ENCODE measurements around the gene ACTN4. TPM values are rescaled to one million over a fixed set of nuclear protein-coding genes. Genes with fewer than 3 reads are reported as not detected.
"Not testable (repeated sequence)": the region's sequence is repeated elsewhere in the genome, so short reads cannot be mapped to it uniquely, and the experiment has no call there.

Gene ACTN4
- total RNA-seq, 5 donors from 2014 or later (not counting 1 experiment from before 2014, with no cell fraction given) = 100.0 to 201 (median 175) TPM

DNA sequence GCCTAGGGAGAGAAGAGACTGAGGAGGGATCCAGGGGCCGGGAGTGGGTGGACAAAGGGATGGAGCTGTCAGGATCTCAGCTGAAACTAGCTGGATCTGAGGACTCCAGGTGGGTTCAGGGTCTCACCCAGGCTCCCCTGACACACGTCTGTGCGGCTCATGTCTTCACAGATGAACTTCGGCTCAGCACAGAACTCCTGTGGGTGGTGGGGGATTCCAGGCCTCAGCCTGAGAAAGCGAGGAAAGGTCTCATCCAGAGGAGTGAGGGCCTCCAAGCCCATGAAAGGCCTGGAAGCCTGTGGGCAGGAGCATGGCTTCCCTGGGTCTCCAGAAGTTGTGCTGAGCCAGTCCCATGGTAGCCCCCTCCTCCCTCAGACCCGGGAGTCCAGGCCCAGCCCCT, 95.5 kb downstream of the ACTN4 start:
- Histone ChIP-seq H3K36me3 (ENCODE audit: control insufficient read depth in 2 of 2, extremely low read depth in 1 of 2, insufficient read depth in 1 of 2, low read length in 1 of 2) (no peaks in the 10 kb centered on the region), H3K4me1 (ENCODE audit: control insufficient read depth in 1 of 2, extremely low read depth in 1 of 2, insufficient read depth in 2 of 2, low read length in 2 of 2) (peaks cover 0 to 22% of the 10 kb centered on the region in 2 experiments), H3K4me3 (ENCODE audit: control insufficient read depth in 1 of 2, extremely low read depth in 1 of 2, low read length in 1 of 2) (no peak overlapping the region), H3K27me3 (replicated peaks in 1 of 2; ENCODE audit: control insufficient read depth in 2 of 2, extremely low read depth in 1 of 2, insufficient read depth in 2 of 2, low read length in 1 of 2) (peaks cover 0 to 7% of the 10 kb centered on the region in 2 experiments), H3K27ac (ENCODE audit: low read length) (no peak overlapping the region), H3K9me3 (no peaks in the 10 kb centered on the region)
- ATAC-seq (replicated peaks in 1 of 4) = no peak
- peaks cover 10 to 16% (median 15%) of the 10 kb centered on the region in 3 donors for H3K4me1 Mint-ChIP-seq
- DNase-seq = no peak
- POLR2A ChIA-PET = interaction anchor here in 1 of 2 donors (0.6 to 0.7 kb wide), 2 partner anchors 214 to 603 kb away, joined by 5 to 6 read pairs; no protein-coding TSS in a partner anchor
- WGBS (ENCODE audit: insufficient coverage) = 88% methylated on average over 6 of the region's 6 CpGs
- no peak overlapping the region for H3K27ac Mint-ChIP-seq
- H3K9me3 Mint-ChIP-seq = no peaks in the 10 kb centered on the region
- CTCF ChIA-PET = no interaction called here
- no peak overlapping the region for H3K4me3 Mint-ChIP-seq
- no peaks in the 10 kb centered on the region for H3K36me3 Mint-ChIP-seq
- no peaks in the 10 kb centered on the region for H3K27me3 Mint-ChIP-seq

DNA sequence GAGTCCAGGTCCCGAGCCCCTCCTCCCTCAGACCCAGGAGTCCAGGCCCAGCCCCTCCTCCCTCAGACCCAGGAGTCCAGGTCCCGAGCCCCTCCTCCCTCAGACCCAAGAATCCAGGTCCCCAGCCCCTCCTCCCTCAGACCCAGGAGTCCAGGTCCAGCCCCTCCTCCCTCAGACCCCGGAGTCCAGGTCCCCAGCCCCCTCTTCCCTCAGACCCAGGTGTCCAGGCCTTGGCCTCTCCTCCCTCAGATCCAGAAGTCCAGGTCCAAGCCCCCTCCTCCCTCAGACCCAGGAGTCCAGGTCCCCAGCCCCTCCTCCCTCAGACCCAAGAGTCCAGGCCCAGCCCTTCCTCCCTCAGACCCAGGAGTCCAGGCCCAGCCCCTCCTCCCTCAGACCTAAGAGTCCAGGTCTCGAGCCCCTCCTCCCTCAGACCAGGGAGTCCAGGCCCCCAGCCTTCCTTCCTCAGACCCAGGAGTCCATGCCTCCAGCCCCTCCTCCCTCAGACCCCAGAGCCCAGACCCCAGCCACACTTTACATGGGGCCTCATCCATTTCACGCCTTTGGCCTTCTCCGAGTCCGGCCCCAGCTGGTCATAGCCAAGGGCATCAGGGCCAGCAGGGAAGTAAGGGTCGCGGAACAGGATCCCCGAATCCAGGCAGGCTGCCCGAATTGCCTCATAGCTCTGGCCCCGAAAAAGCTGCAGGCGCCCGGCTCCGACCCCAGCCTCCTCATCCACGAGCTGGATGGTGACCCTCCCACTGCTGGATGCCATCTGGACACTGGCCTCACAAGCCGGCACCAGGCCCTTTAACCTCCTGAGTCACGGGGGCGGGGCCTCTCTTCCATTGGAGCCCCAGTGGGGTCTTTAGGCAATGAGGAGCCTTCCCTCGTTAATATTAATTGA, 96.2 kb downstream of the ACTN4 start:
- no peaks in the 10 kb centered on the region for H3K9me3 ChIP-seq
- H3K4me1 ChIP-seq (ENCODE audit: control insufficient read depth in 1 of 2, extremely low read depth in 1 of 2, insufficient read depth in 2 of 2, low read length in 2 of 2) = peaks cover 0 to 17% of the 10 kb centered on the region in 2 experiments
- H3K27ac ChIP-seq (ENCODE audit: low read length) = no peak overlapping the region
- POLR2A ChIA-PET = no interaction called here
- Mint-ChIP-seq H3K9me3 (no peaks in the 10 kb centered on the region), H3K27me3 (no peaks in the 10 kb centered on the region), H3K27ac (no peak overlapping the region), H3K4me1 (peaks cover 6 to 11% (median 10%) of the 10 kb centered on the region in 3 donors), H3K4me3 (no peak overlapping the region), H3K36me3 (no peaks in the 10 kb centered on the region)
- peaks cover 0 to 7% of the 10 kb centered on the region in 2 experiments for H3K27me3 ChIP-seq (replicated peaks in 1 of 2; ENCODE audit: control insufficient read depth in 2 of 2, extremely low read depth in 1 of 2, insufficient read depth in 2 of 2, low read length in 1 of 2)
- 89% methylated on average over 13 of the region's 20 CpGs for WGBS (ENCODE audit: insufficient coverage)
- CTCF ChIA-PET = no interaction called here
- ATAC-seq (replicated peaks in 1 of 4) (no peak), DNase-seq (no peak)
- H3K4me3 ChIP-seq (ENCODE audit: control insufficient read depth in 1 of 2, extremely low read depth in 1 of 2, low read length in 1 of 2) = no peak overlapping the region
- no peaks in the 10 kb centered on the region for H3K36me3 ChIP-seq (ENCODE audit: control insufficient read depth in 2 of 2, extremely low read depth in 1 of 2, insufficient read depth in 1 of 2, low read length in 1 of 2)

DNA sequence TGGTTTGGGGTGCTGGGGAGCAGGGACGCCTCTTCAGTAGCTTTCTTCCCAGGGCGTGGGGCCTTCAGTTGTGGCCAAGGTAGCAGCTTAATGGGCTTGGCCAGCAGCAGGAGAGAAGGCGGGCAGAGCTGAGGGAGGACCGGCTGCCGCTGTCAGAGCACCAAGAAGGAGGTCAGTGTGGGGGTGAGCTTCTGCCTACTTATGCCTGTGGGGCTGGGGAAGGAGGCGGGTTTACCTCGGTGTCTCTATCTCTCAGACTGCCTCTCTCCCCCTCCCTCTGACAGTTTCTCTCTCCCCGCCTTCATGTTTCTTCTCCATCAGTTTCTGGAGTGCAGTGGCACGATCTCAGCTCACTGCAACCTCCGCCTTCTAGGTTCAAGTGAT, 96.8 kb downstream of the ACTN4 start, which contains the start of gene CAPN12:
TSS of gene CAPN12 (minus strand) at position 177 of the 384 bp plus-strand sequence. CDS start 309 bp downstream, outside the sequence.
- no peaks in the 10 kb centered on the region for H3K9me3 ChIP-seq
- no peaks in the 10 kb centered on the region for H3K9me3 Mint-ChIP-seq
- no peak within 1 kb of the TSS for H3K4me3 ChIP-seq (ENCODE audit: control insufficient read depth in 1 of 2, extremely low read depth in 1 of 2, low read length in 1 of 2)
- no peak within 1 kb of the TSS for H3K27ac Mint-ChIP-seq
- no peak for ATAC-seq (replicated peaks in 1 of 4)
- H3K36me3 ChIP-seq (ENCODE audit: control insufficient read depth in 2 of 2, extremely low read depth in 1 of 2, insufficient read depth in 1 of 2, low read length in 1 of 2) = no peaks in the 10 kb centered on the region
- CTCF ChIA-PET = no interaction called here
- WGBS (ENCODE audit: insufficient coverage) = 54% methylated on average over 4 of the region's 10 CpGs
- no peak for DNase-seq
- H3K4me1 Mint-ChIP-seq = peaks cover 4 to 7% (median 5%) of the 10 kb centered on the region in 3 donors
- no peaks in the 10 kb centered on the region for H3K27me3 Mint-ChIP-seq
- no peak within 1 kb of the TSS for H3K4me3 Mint-ChIP-seq
- H3K36me3 Mint-ChIP-seq = no peaks in the 10 kb centered on the region
- no peak within 1 kb of the TSS for H3K27ac ChIP-seq (ENCODE audit: low read length)
- H3K27me3 ChIP-seq (replicated peaks in 1 of 2; ENCODE audit: control insufficient read depth in 2 of 2, extremely low read depth in 1 of 2, insufficient read depth in 2 of 2, low read length in 1 of 2) = peaks cover 0 to 7% of the 10 kb centered on the region in 2 experiments
- peaks cover 0 to 10% of the 10 kb centered on the region in 2 experiments for H3K4me1 ChIP-seq (ENCODE audit: control insufficient read depth in 1 of 2, extremely low read depth in 1 of 2, insufficient read depth in 2 of 2, low read length in 2 of 2)
- POLR2A ChIA-PET = no interaction called here

DNA sequence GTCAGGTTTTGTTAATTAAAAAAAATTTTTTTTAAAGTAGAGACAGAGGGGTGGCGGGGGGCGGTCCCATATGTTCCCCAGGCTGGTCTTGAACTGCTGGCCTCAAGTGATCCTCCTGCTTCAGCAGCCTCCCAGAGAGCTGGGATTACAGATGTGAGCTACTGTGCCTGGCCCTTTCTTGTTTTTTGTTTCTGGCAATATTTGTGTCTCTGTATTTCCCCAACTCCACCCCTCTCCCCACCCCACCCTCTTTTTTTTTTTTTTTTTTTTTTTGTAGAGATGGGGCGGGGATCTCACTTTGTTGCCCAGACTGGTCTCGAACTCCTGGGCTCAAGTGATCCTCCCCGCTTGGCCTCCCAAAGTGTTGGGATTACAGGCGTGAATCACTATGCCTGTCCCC, 97.4 kb downstream of the ACTN4 start:
- Mint-ChIP-seq H3K9me3 (no peaks in the 10 kb centered on the region), H3K27ac (no peak overlapping the region), H3K4me3 (no peak overlapping the region), H3K36me3 (no peaks in the 10 kb centered on the region), H3K4me1 (peaks cover 0 to under 1% (median under 1%) of the 10 kb centered on the region in 3 donors), H3K27me3 (no peaks in the 10 kb centered on the region)
- ChIA-PET POLR2A (no interaction called here), CTCF (no interaction called here)
- Histone ChIP-seq H3K27ac (ENCODE audit: low read length) (no peak overlapping the region), H3K4me1 (ENCODE audit: control insufficient read depth in 1 of 2, extremely low read depth in 1 of 2, insufficient read depth in 2 of 2, low read length in 2 of 2) (peaks cover 0 to 4% of the 10 kb centered on the region in 2 experiments), H3K27me3 (replicated peaks in 1 of 2; ENCODE audit: control insufficient read depth in 2 of 2, extremely low read depth in 1 of 2, insufficient read depth in 2 of 2, low read length in 1 of 2) (peaks cover 0 to 7% of the 10 kb centered on the region in 2 experiments), H3K9me3 (no peaks in the 10 kb centered on the region), H3K4me3 (ENCODE audit: control insufficient read depth in 1 of 2, extremely low read depth in 1 of 2, low read length in 1 of 2) (no peak overlapping the region), H3K36me3 (ENCODE audit: control insufficient read depth in 2 of 2, extremely low read depth in 1 of 2, insufficient read depth in 1 of 2, low read length in 1 of 2) (no peaks in the 10 kb centered on the region)
- no peak for ATAC-seq (replicated peaks in 1 of 4)
- 70% methylated on average over 2 of the region's 6 CpGs for WGBS (ENCODE audit: insufficient coverage)
- DNase-seq = no peak

DNA sequence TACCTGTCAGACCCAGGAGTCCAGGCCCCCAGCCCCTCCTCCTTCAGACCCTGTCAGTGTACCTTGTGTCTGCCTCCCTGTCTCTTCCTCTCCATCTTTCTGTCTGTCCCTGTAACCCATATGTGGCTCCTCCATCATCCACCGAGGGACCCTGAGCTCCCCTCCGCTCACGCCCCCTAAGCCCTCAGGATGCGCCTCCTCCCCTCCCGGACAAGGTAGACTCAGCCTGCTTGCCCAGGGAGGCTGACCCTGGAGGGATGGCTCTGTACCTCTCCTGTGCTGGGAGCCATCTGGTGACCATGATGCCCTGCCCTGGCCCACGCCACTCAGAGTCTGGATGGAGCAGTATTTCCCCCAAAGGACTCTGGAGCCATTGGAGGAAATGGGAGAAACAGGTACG, 97.9 kb downstream of the ACTN4 start:
- ChIA-PET CTCF (no interaction called here), POLR2A (no interaction called here)
- DNase-seq (no peak), ATAC-seq (replicated peaks in 1 of 4) (no peak)
- Histone ChIP-seq H3K4me1 (ENCODE audit: control insufficient read depth in 1 of 2, extremely low read depth in 1 of 2, insufficient read depth in 2 of 2, low read length in 2 of 2) (peaks cover 0 to under 1% of the 10 kb centered on the region in 2 experiments), H3K36me3 (ENCODE audit: control insufficient read depth in 2 of 2, extremely low read depth in 1 of 2, insufficient read depth in 1 of 2, low read length in 1 of 2) (no peaks in the 10 kb centered on the region), H3K27me3 (replicated peaks in 1 of 2; ENCODE audit: control insufficient read depth in 2 of 2, extremely low read depth in 1 of 2, insufficient read depth in 2 of 2, low read length in 1 of 2) (peaks cover 0 to 7% of the 10 kb centered on the region in 2 experiments), H3K9me3 (no peaks in the 10 kb centered on the region), H3K4me3 (ENCODE audit: control insufficient read depth in 1 of 2, extremely low read depth in 1 of 2, low read length in 1 of 2) (no peak overlapping the region), H3K27ac (ENCODE audit: low read length) (no peak overlapping the region)
- H3K27ac Mint-ChIP-seq = no peak overlapping the region
- H3K4me3 Mint-ChIP-seq = no peak overlapping the region
- no peaks in the 10 kb centered on the region for H3K36me3 Mint-ChIP-seq
- H3K4me1 Mint-ChIP-seq = no peaks in the 10 kb centered on the region
- whole genome bisulfite sequencing (ENCODE audit: insufficient coverage) = 89% methylated on average over 6 of the region's 7 CpGs
- no peaks in the 10 kb centered on the region for H3K27me3 Mint-ChIP-seq
- no peaks in the 10 kb centered on the region for H3K9me3 Mint-ChIP-seq

DNA sequence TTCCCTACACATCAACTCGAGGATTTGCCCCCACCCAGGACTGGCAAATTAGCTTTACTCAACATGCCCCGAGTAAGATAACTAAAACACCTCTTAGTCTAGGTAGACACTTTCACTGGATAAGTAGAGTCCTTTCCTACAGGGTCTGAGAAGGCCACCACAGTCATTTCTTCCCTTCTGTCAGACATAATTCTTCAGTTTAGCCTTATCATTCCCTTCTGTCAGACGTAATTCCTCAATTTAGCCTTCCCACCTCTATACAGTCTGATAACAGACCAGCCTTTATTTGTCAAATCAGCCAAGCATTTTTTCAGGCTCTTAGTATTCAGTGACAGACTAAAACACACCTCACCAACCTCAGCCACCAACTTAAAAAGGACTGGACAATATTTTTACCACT, 106.3 kb downstream of the ACTN4 start:
- H3K36me3 Mint-ChIP-seq; DNase-seq; H3K27ac Mint-ChIP-seq; H3K9me3 Mint-ChIP-seq; H3K27me3 ChIP-seq (replicated peaks in 1 of 2; ENCODE audit: control insufficient read depth in 2 of 2, extremely low read depth in 1 of 2, insufficient read depth in 2 of 2, low read length in 1 of 2); H3K4me3 ChIP-seq (ENCODE audit: control insufficient read depth in 1 of 2, extremely low read depth in 1 of 2, low read length in 1 of 2); H3K27ac ChIP-seq (ENCODE audit: low read length); H3K9me3 ChIP-seq; H3K4me1 Mint-ChIP-seq; POLR2A ChIA-PET; CTCF ChIA-PET; H3K4me1 ChIP-seq (ENCODE audit: control insufficient read depth in 1 of 2, extremely low read depth in 1 of 2, insufficient read depth in 2 of 2, low read length in 2 of 2); H3K4me3 Mint-ChIP-seq; ATAC-seq (replicated peaks in 1 of 4); H3K27me3 Mint-ChIP-seq; H3K36me3 ChIP-seq (ENCODE audit: control insufficient read depth in 2 of 2, extremely low read depth in 1 of 2, insufficient read depth in 1 of 2, low read length in 1 of 2): not testable (repeated sequence)
- 86% methylated on average over 1 of the region's 3 CpGs for WGBS (ENCODE audit: insufficient coverage)

Data from T-cell (primary cell).